ENCODE results near the gene PPFIA2. TPM values are rescaled to one million over a fixed set of nuclear protein-coding genes. Genes with fewer than 3 reads are reported as not detected.

Gene PPFIA2
- total RNA-seq, 1 experiment from 2014 or later = not detected

- CTCF ChIA-PET = no interaction called here
These were observed 132.7 kb downstream of the PPFIA2 start for GRCh38 chr12:81626406-81626805.

GRCh38 chr12:81617915-81618314 lies 141.2 kb downstream of the PPFIA2 start:
- no peak for TF ChIP-seq EZH2 (IDR thresholded peaks at IDR 0.05; ENCODE audit: low read depth)
- no peak for TF ChIP-seq CTCF (conservative IDR thresholded peaks at IDR 0.05)
- Histone ChIP-seq H3K27ac (no peak overlapping the region), H3K9me2 (ENCODE audit: insufficient read depth) (no peaks in the 10 kb centered on the region), H3K27me3 (ENCODE audit: insufficient read depth, low read depth) (no peaks in the 10 kb centered on the region), H2AFZ (no peak overlapping the region), H3K36me3 (ENCODE audit: low read depth) (no peaks in the 10 kb centered on the region), H3K4me2 (no peak overlapping the region), H4K20me1 (ENCODE audit: insufficient read depth) (no peaks in the 10 kb centered on the region), H3F3A (ENCODE audit: insufficient read depth, low read depth) (no peaks in the 10 kb centered on the region), H3K9me3 (ENCODE audit: insufficient read depth, low read depth) (no peaks in the 10 kb centered on the region), H3K4me1 (replicated peaks; ENCODE audit: insufficient read depth) (no peaks in the 10 kb centered on the region), H3K4me3 (no peak overlapping the region), H3K79me2 (ENCODE audit: low read depth) (no peaks in the 10 kb centered on the region)
- no peak for DNase-seq
- BruUV-seq (replicated peaks) = no TSS peak
- CTCF ChIA-PET = interaction anchor here (0.7 kb wide), 1 partner anchor 1204 kb away, joined by 4 read pairs; no protein-coding TSS in a partner anchor
- intact Hi-C loops (cut with micrococcal nuclease; ENCODE audit: unreplicated experiment) = no loop called here
- POLR2A ChIA-PET (ENCODE audit: unreplicated experiment) = interaction anchor here (0.6 kb wide), 1 partner anchor 400 kb away, joined by 3 read pairs; no protein-coding TSS in a partner anchor

More at GRCh38 chr12:81626406-81626805, 132.7 kb downstream of the PPFIA2 start:
- Histone ChIP-seq H3K27me3 (ENCODE audit: insufficient read depth, low read depth) (no peaks in the 10 kb centered on the region), H3K9me3 (ENCODE audit: insufficient read depth, low read depth) (no peaks in the 10 kb centered on the region), H3K4me2 (no peak overlapping the region), H3K4me3 (no peak overlapping the region), H3F3A (ENCODE audit: insufficient read depth, low read depth) (no peaks in the 10 kb centered on the region), H3K27ac (no peak overlapping the region), H2AFZ (no peak overlapping the region), H3K9me2 (ENCODE audit: insufficient read depth) (no peaks in the 10 kb centered on the region), H3K4me1 (replicated peaks; ENCODE audit: insufficient read depth) (no peaks in the 10 kb centered on the region), H3K79me2 (ENCODE audit: low read depth) (no peaks in the 10 kb centered on the region), H3K36me3 (ENCODE audit: low read depth) (no peaks in the 10 kb centered on the region), H4K20me1 (ENCODE audit: insufficient read depth) (no peaks in the 10 kb centered on the region)
- TF ChIP-seq EZH2 (IDR thresholded peaks at IDR 0.05; ENCODE audit: low read depth) (no peak), CTCF (conservative IDR thresholded peaks at IDR 0.05) (no peak)
- no peak for DNase-seq
- intact Hi-C loops (cut with micrococcal nuclease; ENCODE audit: unreplicated experiment) = loop anchor here (10.0 kb wide), 2 partner anchors 342 to 1432 kb away; no protein-coding TSS in a partner anchor
- POLR2A ChIA-PET (ENCODE audit: unreplicated experiment) = no interaction called here
- no TSS peak for BruUV-seq (replicated peaks)

- no peak overlapping the region for H3K4me3 ChIP-seq
- TF ChIP-seq CTCF (conservative IDR thresholded peaks at IDR 0.05) (no peak), EZH2 (IDR thresholded peaks at IDR 0.05; ENCODE audit: low read depth) (no peak)
- no peak overlapping the region for H3K27ac ChIP-seq
- DNase-seq = no peak
- H2AFZ ChIP-seq = no peak overlapping the region
- no TSS peak for BruUV-seq (replicated peaks)
- POLR2A ChIA-PET (ENCODE audit: unreplicated experiment) = no interaction called here
- intact Hi-C loops (cut with micrococcal nuclease; ENCODE audit: unreplicated experiment) = no loop called here
- H3K4me2 ChIP-seq = no peak overlapping the region
- H3K79me2 ChIP-seq (ENCODE audit: low read depth) = no peaks in the 10 kb centered on the region
- H3K9me2 ChIP-seq (ENCODE audit: insufficient read depth) = no peaks in the 10 kb centered on the region
- no peaks in the 10 kb centered on the region for H3K36me3 ChIP-seq (ENCODE audit: low read depth)
- CTCF ChIA-PET = no interaction called here
- H4K20me1 ChIP-seq (ENCODE audit: insufficient read depth) = no peaks in the 10 kb centered on the region
- no peaks in the 10 kb centered on the region for H3K9me3 ChIP-seq (ENCODE audit: insufficient read depth, low read depth)
- no peaks in the 10 kb centered on the region for H3F3A ChIP-seq (ENCODE audit: insufficient read depth, low read depth)
- no peaks in the 10 kb centered on the region for H3K27me3 ChIP-seq (ENCODE audit: insufficient read depth, low read depth)
- H3K4me1 ChIP-seq (replicated peaks; ENCODE audit: insufficient read depth) = no peaks in the 10 kb centered on the region
These were observed 144.0 kb downstream of the PPFIA2 start for GRCh38 chr12:81615026-81615588.

All from PC-9 (cell line).